Urinary bladder (tissue), 4 donors: ENCODE results near the gene RAET1G. TPM values are rescaled to one million over a fixed set of nuclear protein-coding genes. Genes with fewer than 3 reads are reported as not detected.
"Not testable (repeated sequence)": the region's sequence is repeated elsewhere in the genome, so short reads cannot be mapped to it uniquely, and the experiment has no call there.

Source experiments
- DNase-seq: peaks from one replicate; pipeline ENCODE4 v3.0.0-alpha.2; 2015; ENCODE audit errors: extremely low spot score
- H3K27ac ChIP-seq: one replicate; pipeline ENCODE4 v1.5.1; 2013; ENCODE audit warnings: low read depth, mild to moderate bottlenecking, moderate library complexity
- H3K36me3 ChIP-seq: one replicate; pipeline ENCODE4 v1.6.1; 2013; ENCODE audit warnings: mild to moderate bottlenecking, moderate library complexity; ENCODE audit not compliant: insufficient read depth
- H3K4me1 ChIP-seq: one replicate; pipeline ENCODE4 v1.6.1; 2013; ENCODE audit warnings: mild to moderate bottlenecking, moderate library complexity; ENCODE audit not compliant: insufficient read depth
- H3K4me3 ChIP-seq: one replicate; pipeline ENCODE4 v1.5.1; 2013; ENCODE audit warnings: low read depth, low read length
- WGBS: extraction: QIAGEN DNeasy Blood & Tissue Kit; methylation state at CpG from one replicate; pipeline ENCODE4 v1.1.7; 2013; 5-methylcytosine and 5-hydroxymethylcytosine counted together
- polyA plus RNA-seq: library from polyadenylated mRNA; stranded (reverse); fragments of 200-250 nt; gene quantifications from one replicate; pipeline ENCODE4 v1.2.3, GENCODE V29; 2013
- total RNA-seq: library from RNA; depleted of rRNA; stranded (reverse); fragments of >200 nt; gene quantifications from one replicate; pipeline ENCODE4 v1.2.3, GENCODE V29; 2014
- donor health status: healthy with polysubstance abuse.
- donor health status: healthy.

Gene RAET1G
- total and polyA plus RNA-seq, 2 donors = 1.2 to 3.4 TPM

- DNase-seq, H3K4me3 ChIP-seq, H3K4me1 ChIP-seq, H3K36me3 ChIP-seq, H3K27ac ChIP-seq: not testable (repeated sequence)
- no CpG with 5 or more reads among the region's 1 CpG for WGBS
These were observed 24.6 kb upstream of the RAET1G start for GRCh38 chr6:149947533-149947932.

GRCh38 chr6:149946631-149947030 is 23.7 kb upstream of the RAET1G start:
- H3K27ac ChIP-seq, H3K36me3 ChIP-seq, DNase-seq, H3K4me1 ChIP-seq, H3K4me3 ChIP-seq: not testable (repeated sequence)
- 51% methylated on average over 7 of the region's 7 CpGs for WGBS

GRCh38 chr6:149945276-149945675 is 22.4 kb upstream of the RAET1G start:
- not testable (repeated sequence) for DNase-seq, H3K4me1 ChIP-seq, H3K36me3 ChIP-seq, H3K27ac ChIP-seq, H3K4me3 ChIP-seq
- WGBS = 87% methylated on average over 5 of the region's 6 CpGs

- H3K4me1 ChIP-seq, H3K36me3 ChIP-seq, H3K27ac ChIP-seq, DNase-seq, H3K4me3 ChIP-seq: not testable (repeated sequence)
- WGBS = 76% methylated on average over 5 of the region's 5 CpGs
These were observed 20.4 kb upstream of the RAET1G start for GRCh38 chr6:149943321-149943720.

GRCh38 chr6:149942461-149942829 is 19.5 kb upstream of the RAET1G start:
- Histone ChIP-seq H3K27ac (no peak overlapping the region), H3K4me3 (no peak overlapping the region), H3K36me3 (no peaks in the 10 kb centered on the region), H3K4me1 (peaks cover 3% of the 10 kb centered on the region)
- 20% methylated on average over 13 of the region's 13 CpGs for WGBS
- no peak for DNase-seq

- peak within 1 kb of the TSS; percentile 35 for H3K4me3 ChIP-seq
- no peaks in the 10 kb centered on the region for H3K36me3 ChIP-seq
- DNase-seq = peak; percentile 59
- under 1% methylated on average over 62 of the region's 62 CpGs for WGBS
- H3K27ac ChIP-seq = no peak within 1 kb of the TSS
- H3K4me1 ChIP-seq = peaks cover 3% of the 10 kb centered on the region
These were observed 18.9 kb upstream of the RAET1G start, which contains the start of gene ULBP2 for GRCh38 chr6:149941583-149942460. Gene ULBP2, plus strand, starts transcription at chr6:149942014. Its CDS starts 59 bp downstream, at chr6:149942073.

GRCh38 chr6:149940672-149940982 is 17.7 kb upstream of the RAET1G start:
- DNase-seq = no peak
- Histone ChIP-seq H3K4me1 (peaks cover 3% of the 10 kb centered on the region), H3K4me3 (no peak overlapping the region), H3K27ac (no peak overlapping the region), H3K36me3 (no peaks in the 10 kb centered on the region)
- 29% methylated on average over 6 of the region's 6 CpGs for WGBS

- H3K36me3 ChIP-seq = no peaks in the 10 kb centered on the region
- no peak overlapping the region for H3K4me3 ChIP-seq
- peaks cover 3% of the 10 kb centered on the region for H3K4me1 ChIP-seq
- H3K27ac ChIP-seq = no peak overlapping the region
- 16% methylated on average over 6 of the region's 6 CpGs for WGBS
- DNase-seq = no peak
These were observed 17.2 kb upstream of the RAET1G start for GRCh38 chr6:149939909-149940671.

- no peak overlapping the region for H3K27ac ChIP-seq
- H3K4me1 ChIP-seq = peaks cover 3% of the 10 kb centered on the region
- no peak for DNase-seq
- H3K4me3 ChIP-seq = no peak overlapping the region
- no peaks in the 10 kb centered on the region for H3K36me3 ChIP-seq
- 24% methylated on average over 5 of the region's 5 CpGs for WGBS
These were observed 16.4 kb upstream of the RAET1G start for GRCh38 chr6:149939356-149939648.

- Histone ChIP-seq H3K27ac (no peak overlapping the region), H3K4me1 (peaks cover 3% of the 10 kb centered on the region), H3K36me3 (no peaks in the 10 kb centered on the region), H3K4me3 (peak overlapping the region; percentile 32)
- WGBS = 2% methylated on average over 58 of the region's 58 CpGs
- DNase-seq = no peak
These were observed 15.8 kb upstream of the RAET1G start for GRCh38 chr6:149938571-149939355.

- H3K36me3 ChIP-seq, H3K4me3 ChIP-seq, H3K27ac ChIP-seq, H3K4me1 ChIP-seq, DNase-seq: not testable (repeated sequence)
- 2% methylated on average over 15 of the region's 20 CpGs for WGBS
These were observed 15.2 kb upstream of the RAET1G start for GRCh38 chr6:149938013-149938570.

- no peak for DNase-seq
- H3K4me1 ChIP-seq = peaks cover 3% of the 10 kb centered on the region
- 34% methylated on average over 2 of the region's 2 CpGs for WGBS
These were observed 13.8 kb upstream of the RAET1G start for GRCh38 chr6:149936743-149937142.

GRCh38 chr6:149935668-149936067 is 12.7 kb upstream of the RAET1G start:
- H3K36me3 ChIP-seq = no peaks in the 10 kb centered on the region
- H3K27ac ChIP-seq = no peak overlapping the region
- DNase-seq = no peak
- 38% methylated on average over 2 of the region's 2 CpGs for WGBS
- no peak overlapping the region for H3K4me3 ChIP-seq
- H3K4me1 ChIP-seq = peaks cover 3% of the 10 kb centered on the region

More at GRCh38 chr6:149936743-149937142, 13.8 kb upstream of the RAET1G start:
- Histone ChIP-seq H3K36me3 (no peaks in the 10 kb centered on the region), H3K27ac (no peak overlapping the region), H3K4me3 (no peak overlapping the region)
